ENCODE results near the gene CALHM1.

CALHM1 gene

GRCh38 chr10:103413564-103413963, 45.1 kb downstream of the CALHM1 start:
- H3K4me1 Mint-ChIP-seq (ENCODE audit: low read depth), result no peaks in the 10 kb centered on the region
- DNase-seq, result no peak
- H3K27ac Mint-ChIP-seq, result no peak overlapping the region
- no peak overlapping the region for H3K4me3 Mint-ChIP-seq
- H3K27me3 Mint-ChIP-seq, result no peaks in the 10 kb centered on the region
- H3K36me3 Mint-ChIP-seq (ENCODE audit: low read depth), result peaks cover 95% of the 10 kb centered on the region
- no peaks in the 10 kb centered on the region for H3K9me3 Mint-ChIP-seq
